Muscle layer of colon (tissue), 2 donors: ENCODE results near the gene RUVBL1.

Source experiments
- H3K27ac ChIP-seq: one replicate; pipeline ENCODE4 v1.7.0; 2013; ENCODE audit warnings: low read depth, mild to moderate bottlenecking, low read length, moderate library complexity
- H3K27me3 ChIP-seq, 2 donors: one replicate each; pipeline ENCODE4 v1.7.0; 2013; ENCODE audit warnings: low read length in 2 of 2, mild to moderate bottlenecking in 2 of 2; ENCODE audit not compliant: insufficient read depth in 2 of 2, control insufficient read depth in 1 of 2
- H3K36me3 ChIP-seq: one replicate; pipeline ENCODE4 v1.7.0; 2013; ENCODE audit warnings: mild to moderate bottlenecking, low read length; ENCODE audit not compliant: insufficient read depth
- H3K4me1 ChIP-seq: one replicate; pipeline ENCODE4 v1.7.0; 2013; ENCODE audit warnings: mild to moderate bottlenecking, low read length; ENCODE audit not compliant: insufficient read depth
- H3K4me3 ChIP-seq, 2 donors: one replicate each; pipeline ENCODE4 v1.7.0; 2013; ENCODE audit warnings: low read length in 2 of 2, low read depth in 1 of 2, mild to moderate bottlenecking in 1 of 2, moderate library complexity in 1 of 2
- H3K9ac ChIP-seq: one replicate; pipeline ENCODE4 v1.7.0; 2013; ENCODE audit warnings: low read length
- H3K9me3 ChIP-seq: one replicate; pipeline ENCODE4 v1.7.0; 2013; ENCODE audit warnings: mild to moderate bottlenecking, low read length
- donor health status: abdominal sarcoma.
- donor health status: Adenocarcinoma of cecum.

RUVBL1 gene

DNA sequence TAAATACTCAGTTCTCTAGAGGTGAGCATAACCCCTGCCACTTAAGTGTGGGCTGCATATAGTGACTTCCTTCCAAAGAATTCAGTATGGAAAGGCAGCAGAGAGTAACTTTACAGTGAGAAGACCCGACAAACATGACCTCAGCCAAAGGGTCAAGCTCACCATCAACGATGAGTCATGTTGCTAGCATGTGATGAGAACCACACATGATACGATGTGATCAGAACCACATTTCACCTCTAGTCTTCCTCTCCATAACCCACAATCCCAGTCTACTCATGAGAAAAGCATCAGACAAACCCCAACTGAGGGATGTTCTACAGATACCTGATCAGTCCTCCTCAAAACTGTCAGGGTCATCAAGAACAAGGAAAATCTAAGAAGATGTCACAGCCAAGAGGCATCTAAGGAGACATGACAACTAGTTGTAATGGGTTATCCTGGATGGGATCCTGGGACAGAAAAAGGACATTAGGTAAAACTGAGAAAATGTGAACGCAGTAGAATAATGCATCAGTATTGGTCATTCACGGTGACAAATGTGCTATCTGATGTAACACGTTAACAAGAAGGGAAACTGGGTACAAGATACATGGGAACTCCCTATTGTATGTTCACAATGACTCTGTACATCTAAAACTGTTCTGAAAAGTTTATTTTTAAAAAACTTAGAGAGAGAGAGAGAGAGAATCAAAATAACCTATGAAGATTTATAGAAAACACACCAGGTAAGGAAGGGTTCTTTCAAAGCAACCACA lies 43.1 kb downstream of the RUVBL1 start:
- no peak overlapping the region for H3K27ac ChIP-seq
- H3K4me3 ChIP-seq = no peak overlapping the region
- peaks cover 40% of the 10 kb centered on the region for H3K4me1 ChIP-seq
- no peak overlapping the region for H3K9ac ChIP-seq
- H3K9me3 ChIP-seq = no peaks in the 10 kb centered on the region
- H3K36me3 ChIP-seq = no peaks in the 10 kb centered on the region
- H3K27me3 ChIP-seq = no peaks in the 10 kb centered on the region

DNA sequence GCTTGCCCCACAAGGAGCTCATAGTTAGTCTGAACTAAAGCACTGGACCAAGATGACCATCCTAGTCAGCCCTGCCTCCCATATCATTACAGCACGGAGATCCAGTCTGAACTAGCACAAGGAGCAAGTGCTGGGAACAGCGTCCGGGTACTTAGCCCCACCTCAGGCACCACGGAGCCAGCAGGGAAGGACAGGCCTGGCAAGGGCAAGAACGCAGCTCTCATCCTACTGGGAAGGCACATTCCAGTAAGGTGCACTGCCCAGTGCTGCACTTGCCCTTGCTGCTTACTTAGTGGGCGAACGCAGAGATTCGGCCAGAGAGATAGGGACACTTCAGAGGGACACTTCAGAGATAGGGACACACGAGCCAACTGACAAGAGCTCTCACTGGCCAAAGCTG lies 43.8 kb downstream of the RUVBL1 start:
- peaks cover 33% of the 10 kb centered on the region for H3K4me1 ChIP-seq
- H3K36me3 ChIP-seq = no peaks in the 10 kb centered on the region
- H3K9me3 ChIP-seq = no peaks in the 10 kb centered on the region
- no peak overlapping the region for H3K9ac ChIP-seq
- no peak overlapping the region for H3K27ac ChIP-seq
- no peak overlapping the region for H3K4me3 ChIP-seq
- H3K27me3 ChIP-seq = no peaks in the 10 kb centered on the region

DNA sequence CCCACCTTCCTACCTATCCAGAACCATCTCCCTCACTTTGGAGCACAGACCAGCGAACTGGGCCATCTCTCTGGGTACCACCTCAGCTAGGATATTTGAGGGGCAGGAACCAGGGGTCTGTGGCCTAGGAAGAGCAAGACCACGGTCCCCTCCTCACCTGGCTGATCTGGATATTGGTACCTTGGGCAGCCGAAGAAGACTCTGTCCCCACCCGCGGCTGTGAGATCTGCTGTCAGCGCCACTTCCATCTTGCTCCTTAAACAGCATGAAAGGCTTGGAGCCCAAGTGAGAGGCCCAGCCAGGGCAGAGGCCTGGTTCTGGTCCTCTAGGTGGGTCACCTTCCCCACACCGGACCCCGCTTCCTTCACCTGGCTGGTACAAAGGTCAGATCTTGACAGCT lies 44.7 kb downstream of the RUVBL1 start:
- H3K4me1 ChIP-seq = peaks cover 24% of the 10 kb centered on the region
- no peak overlapping the region for H3K4me3 ChIP-seq
- no peaks in the 10 kb centered on the region for H3K27me3 ChIP-seq

DNA sequence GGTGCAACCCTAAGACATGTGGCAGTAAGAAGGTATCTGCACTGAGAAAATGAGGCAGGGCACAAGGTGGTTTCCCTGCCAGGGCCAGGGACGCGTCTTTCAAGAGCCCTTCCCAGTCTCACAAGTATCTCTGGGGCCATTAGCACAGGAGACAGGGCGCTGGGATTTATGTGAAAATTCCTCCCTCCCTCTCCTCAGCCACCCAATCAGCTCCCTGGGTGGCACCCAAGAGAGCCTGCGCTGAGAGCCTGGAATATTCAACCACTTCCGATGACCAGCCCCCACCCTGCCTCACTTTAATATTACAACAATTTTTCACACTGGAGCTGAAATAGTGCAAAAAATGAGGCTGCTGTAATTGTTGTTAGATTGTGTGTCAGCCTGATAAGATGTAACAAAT lies 45.3 kb downstream of the RUVBL1 start:
- Histone ChIP-seq H3K36me3 (no peaks in the 10 kb centered on the region), H3K9ac (no peak overlapping the region), H3K9me3 (no peaks in the 10 kb centered on the region), H3K4me3 (no peak overlapping the region), H3K4me1 (peaks cover 18% of the 10 kb centered on the region), H3K27me3 (no peaks in the 10 kb centered on the region), H3K27ac (no peak overlapping the region)

More for the DNA sequence above, 44.7 kb downstream of the RUVBL1 start:
- no peaks in the 10 kb centered on the region for H3K36me3 ChIP-seq
- H3K27ac ChIP-seq = no peak overlapping the region
- no peaks in the 10 kb centered on the region for H3K9me3 ChIP-seq
- H3K9ac ChIP-seq = no peak overlapping the region

DNA sequence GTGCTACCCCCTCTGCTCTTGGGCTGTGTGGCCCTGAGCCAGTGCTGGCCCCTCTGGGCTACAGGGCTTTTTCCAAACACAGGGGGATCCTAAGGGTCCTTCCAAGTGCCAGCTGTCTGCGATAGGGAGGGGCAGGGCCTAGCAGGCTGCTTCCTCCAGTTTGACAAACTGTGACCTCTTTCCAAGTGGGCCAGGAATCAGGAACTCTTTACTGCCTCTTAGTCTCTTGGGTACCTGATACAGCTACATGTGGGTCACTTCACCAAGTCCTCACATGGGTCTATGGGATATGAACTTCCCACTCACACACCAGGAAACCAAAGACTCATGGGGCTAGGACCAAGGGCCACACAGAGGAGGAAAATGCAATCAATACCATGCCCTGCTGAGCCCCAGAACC lies 45.9 kb downstream of the RUVBL1 start:
- H3K9ac ChIP-seq = no peak overlapping the region
- H3K27ac ChIP-seq = no peak overlapping the region
- H3K4me1 ChIP-seq = peaks cover 13% of the 10 kb centered on the region
- H3K36me3 ChIP-seq = peaks cover 3% of the 10 kb centered on the region
- H3K4me3 ChIP-seq = no peak overlapping the region
- no peaks in the 10 kb centered on the region for H3K27me3 ChIP-seq
- H3K9me3 ChIP-seq = no peaks in the 10 kb centered on the region

DNA sequence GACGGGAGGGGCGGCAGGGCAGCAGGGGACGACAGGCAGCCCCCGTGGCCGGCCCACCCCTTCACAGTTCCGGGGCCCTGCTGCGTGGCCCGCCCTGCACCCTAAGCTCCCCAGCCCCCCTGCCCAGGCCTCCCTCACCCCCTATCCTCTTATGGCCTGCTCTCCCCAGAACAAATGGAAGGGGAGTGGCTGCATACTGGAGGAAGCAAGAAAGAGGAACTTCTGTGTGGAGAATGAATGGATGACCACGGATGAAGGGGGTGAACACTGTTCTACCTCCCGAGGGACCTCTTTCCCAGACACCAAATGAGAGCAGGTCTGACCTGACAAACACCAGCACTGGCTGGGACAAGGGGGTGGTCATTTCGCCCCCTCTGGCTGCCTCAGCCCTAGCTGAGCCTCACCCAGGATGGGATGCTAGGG lies 46.4 kb downstream of the RUVBL1 start:
- Histone ChIP-seq H3K4me1 (peaks cover 13% of the 10 kb centered on the region), H3K36me3 (peaks cover 4% of the 10 kb centered on the region), H3K27ac (no peak overlapping the region), H3K27me3 (no peaks in the 10 kb centered on the region), H3K9ac (no peak overlapping the region), H3K4me3 (peak overlapping the region in 1 of 2 donors; percentile 69), H3K9me3 (no peaks in the 10 kb centered on the region)

DNA sequence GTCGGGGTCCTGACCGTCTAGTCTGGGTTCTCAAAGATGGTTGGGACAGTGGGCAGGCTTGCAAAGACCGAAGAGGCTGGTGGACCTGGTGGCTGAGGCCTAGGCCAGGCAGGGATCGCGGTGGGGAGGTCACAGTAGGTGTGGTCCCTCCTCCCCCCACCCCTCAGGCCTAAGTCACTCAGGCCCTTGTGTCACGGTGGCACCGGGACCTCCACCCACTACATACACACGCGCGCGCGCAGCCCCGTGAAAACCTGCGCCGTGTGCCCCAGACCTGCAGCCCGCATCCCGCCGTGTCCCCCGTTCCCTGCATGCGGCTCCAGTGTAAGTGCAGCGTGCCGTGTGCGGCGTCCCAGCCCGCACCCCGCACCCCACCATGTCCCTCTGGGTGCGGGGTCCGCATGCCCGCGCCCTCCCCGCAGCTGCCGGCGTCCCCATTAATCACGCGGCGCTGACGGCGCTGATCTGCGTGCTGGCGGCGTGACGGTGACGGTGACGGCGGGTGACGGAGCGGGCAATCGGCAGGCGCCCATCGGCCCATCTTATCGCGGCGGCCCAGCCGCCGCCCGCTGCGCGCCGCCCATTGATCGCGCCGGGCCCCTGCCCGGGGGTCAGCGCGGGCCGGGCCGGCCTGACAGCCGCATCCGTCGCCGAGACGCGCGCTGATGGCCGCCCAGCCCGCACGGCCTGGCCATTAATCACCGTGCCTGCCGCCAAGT lies 47.0 kb downstream of the RUVBL1 start:
- Histone ChIP-seq H3K36me3 (peaks cover 6% of the 10 kb centered on the region), H3K4me3 (peak overlapping the region; percentile 69 to 79), H3K4me1 (peaks cover 13% of the 10 kb centered on the region), H3K9me3 (no peaks in the 10 kb centered on the region), H3K27me3 (no peaks in the 10 kb centered on the region), H3K27ac (no peak overlapping the region), H3K9ac (no peak overlapping the region)

DNA sequence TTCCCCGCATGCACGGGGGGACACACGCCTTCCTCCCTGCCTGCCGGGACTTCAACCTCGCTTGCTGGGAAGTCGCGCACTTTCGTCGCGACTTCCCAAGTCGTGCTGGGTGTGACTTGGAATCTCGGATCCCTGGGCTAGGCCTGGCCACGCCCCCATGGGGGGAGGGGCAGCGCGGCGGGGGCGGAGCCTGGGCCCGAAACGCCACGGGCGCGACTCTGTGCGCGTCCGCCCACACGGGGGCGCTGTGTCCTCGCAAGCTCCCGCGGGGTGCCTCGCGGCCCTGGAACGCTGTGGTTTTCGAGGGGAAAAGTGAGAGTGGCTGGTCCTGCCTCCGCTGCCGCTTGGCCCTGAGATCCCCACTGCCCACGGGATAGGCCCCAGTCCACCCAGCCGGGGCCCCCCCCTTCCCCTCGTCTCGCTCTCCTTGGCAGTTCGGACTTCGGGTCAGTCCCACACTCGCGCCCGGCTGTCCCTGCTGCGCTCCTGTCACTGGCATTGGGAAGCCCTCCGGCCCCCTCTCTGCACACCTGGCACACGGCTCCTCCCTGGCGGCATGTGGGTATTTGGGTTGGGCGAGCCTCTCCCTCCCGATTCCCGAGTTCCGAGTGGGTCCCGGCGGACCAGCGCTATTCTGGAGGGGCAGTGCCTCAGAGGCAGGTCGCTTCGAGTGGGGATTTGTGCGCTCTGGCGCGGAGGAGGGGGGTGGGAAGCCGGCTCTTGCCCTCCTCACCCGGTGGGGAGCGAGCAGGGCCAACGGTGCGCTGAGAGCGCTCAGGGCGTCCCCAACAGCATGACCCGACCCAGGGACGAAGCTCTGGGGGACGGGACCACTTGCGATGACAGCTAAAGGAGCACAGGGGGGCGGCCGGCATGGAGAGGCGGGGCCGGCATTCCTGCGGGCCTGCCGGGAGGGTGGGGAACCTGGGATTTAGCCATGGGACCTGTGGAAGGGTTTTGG lies 47.8 kb downstream of the RUVBL1 start:
- Histone ChIP-seq H3K9ac (peak overlapping the region; percentile 39), H3K4me3 (peak overlapping the region; percentile 69 to 79), H3K36me3 (peaks cover 14% of the 10 kb centered on the region), H3K9me3 (no peaks in the 10 kb centered on the region), H3K4me1 (peaks cover 13% of the 10 kb centered on the region), H3K27ac (peak overlapping the region; percentile 5), H3K27me3 (no peaks in the 10 kb centered on the region)

DNA sequence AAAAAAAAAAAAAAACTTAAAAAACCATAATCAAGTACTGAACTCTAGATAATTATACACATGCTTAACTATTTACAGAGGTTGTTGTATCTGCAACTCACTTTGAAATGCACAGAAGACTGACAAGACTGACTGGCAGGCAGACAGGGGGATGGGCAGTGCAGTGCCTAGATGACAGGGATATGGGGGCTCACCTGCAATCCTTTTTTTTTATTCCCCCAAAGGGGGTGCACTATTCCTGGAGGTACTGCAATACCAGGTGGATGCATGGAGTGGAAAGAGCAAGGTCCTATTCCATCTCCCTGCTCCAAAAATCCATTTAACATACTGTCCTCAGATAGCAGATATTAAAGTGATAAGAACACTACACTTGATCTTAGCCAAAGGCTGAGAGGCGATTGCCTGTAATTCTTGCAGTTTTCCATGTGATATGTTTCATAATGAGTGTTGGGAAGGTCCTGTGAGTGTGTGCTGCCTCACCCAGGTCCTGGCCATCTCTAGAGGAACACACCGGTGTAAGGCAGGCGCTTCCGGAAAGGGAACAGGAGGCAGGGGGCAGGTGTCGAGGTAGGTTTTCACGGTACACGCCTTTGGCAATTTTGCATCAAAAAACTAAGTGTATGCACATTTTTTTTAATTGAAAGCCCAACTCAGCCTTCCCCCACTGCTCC lies 48.6 kb downstream of the RUVBL1 start:
- no peak overlapping the region for H3K9ac ChIP-seq
- H3K36me3 ChIP-seq = peaks cover 22% of the 10 kb centered on the region
- H3K9me3 ChIP-seq = no peaks in the 10 kb centered on the region
- peak overlapping the region; percentile 5 for H3K27ac ChIP-seq
- peaks cover 13% of the 10 kb centered on the region for H3K4me1 ChIP-seq
- H3K4me3 ChIP-seq = peak overlapping the region; percentile 39 to 79
- H3K27me3 ChIP-seq = no peaks in the 10 kb centered on the region

DNA sequence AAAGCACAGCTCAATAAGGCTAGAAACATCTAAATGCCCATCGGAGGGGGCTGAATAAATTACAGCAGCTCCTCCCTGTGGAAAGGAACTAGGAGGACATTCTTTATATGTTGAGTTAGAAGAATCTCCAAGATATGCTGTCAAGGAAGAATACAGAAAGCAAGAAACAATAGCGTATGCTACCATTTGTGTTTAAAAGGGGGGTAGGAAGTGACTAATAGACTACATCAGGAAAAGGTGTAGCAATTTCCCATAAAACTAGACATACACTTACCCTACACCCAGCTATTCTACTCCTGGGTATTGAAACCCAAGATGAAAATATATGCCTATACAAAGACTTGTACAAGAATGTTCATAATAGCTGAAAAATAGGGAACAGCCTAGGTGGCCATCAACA lies 49.8 kb downstream of the RUVBL1 start:
- Histone ChIP-seq H3K9me3 (no peaks in the 10 kb centered on the region), H3K4me3 (no peak overlapping the region), H3K36me3 (peaks cover 33% of the 10 kb centered on the region), H3K27me3 (no peaks in the 10 kb centered on the region), H3K9ac (no peak overlapping the region), H3K27ac (no peak overlapping the region), H3K4me1 (peaks cover 13% of the 10 kb centered on the region)
